Fibroblast of lung (primary cell): ENCODE measurements around the gene EGF. TPM values are rescaled to one million over a fixed set of nuclear protein-coding genes. Genes with fewer than 3 reads are reported as not detected.
A peak's percentile ranks its signal among the peaks of the same experiment; 100 is the strongest.

ENCODE experiments used
- DNase-seq, 2 donors: peaks; one replicate each; pipeline versions ENCODE4 v3.0.0 to v3.0.0-alpha.2; 2010; ENCODE audit warnings: low read depth in 2 of 2
- H2AFZ ChIP-seq: 2 replicates; pipeline ENCODE4 v1.5.1; 2012; ENCODE audit warnings: low read length, control low read depth, inconsistent platforms
- H3K27ac ChIP-seq: 2 replicates; pipeline ENCODE4 v1.5.1; 2011; ENCODE audit warnings: low read length, control low read depth; ENCODE audit not compliant: insufficient read depth
- H3K27me3 ChIP-seq: 2 replicates; pipeline ENCODE4 v1.5.1; 2011; ENCODE audit warnings: mild to moderate bottlenecking, low read length; ENCODE audit not compliant: control insufficient read depth, insufficient read depth
- H3K36me3 ChIP-seq: 2 replicates; pipeline ENCODE4 v1.5.1; 2011; ENCODE audit warnings: low read length; ENCODE audit not compliant: control insufficient read depth, insufficient read depth
- H3K4me1 ChIP-seq: 2 replicates; pipeline ENCODE4 v1.5.1; 2011; ENCODE audit warnings: low read length; ENCODE audit not compliant: control insufficient read depth, insufficient read depth; ENCODE audit errors: extremely low read depth
- H3K4me2 ChIP-seq: 2 replicates; pipeline ENCODE4 v1.5.1; 2011; ENCODE audit warnings: low read length, control low read depth; ENCODE audit not compliant: insufficient read depth; ENCODE audit errors: extremely low read depth
- H3K4me3 ChIP-seq, 4 experiments: fragments of 200-600 bp in 1 of 4; sonication (generic) in 1 of 4; replicated peaks in 1 of 4; 2 replicates each; pipeline ENCODE4 v1.5.1; 2011 to 2016; ENCODE audit warnings: low read length in 4 of 4, low read depth in 3 of 4, mild to moderate bottlenecking in 3 of 4, control low read depth in 2 of 4, inconsistent platforms in 1 of 4, mixed read lengths in 1 of 4; ENCODE audit not compliant: insufficient read depth in 1 of 4; ENCODE audit errors: control extremely low read depth in 1 of 4
- H3K79me2 ChIP-seq: 2 replicates; pipeline ENCODE4 v1.5.1; 2012; ENCODE audit warnings: mild to moderate bottlenecking, low read length, inconsistent platforms; ENCODE audit not compliant: control insufficient read depth, insufficient read depth
- H3K9ac ChIP-seq: 2 replicates; pipeline ENCODE4 v1.5.1; 2011; ENCODE audit warnings: mild to moderate bottlenecking, low read length, control low read depth; ENCODE audit not compliant: insufficient read depth
- H3K9me3 ChIP-seq: 2 replicates; pipeline ENCODE4 v1.5.1; 2012; ENCODE audit warnings: low read depth, low read length; ENCODE audit not compliant: control insufficient read depth, insufficient read depth
- H4K20me1 ChIP-seq: 2 replicates; pipeline ENCODE4 v1.5.1; 2011; ENCODE audit warnings: low read length; ENCODE audit not compliant: control insufficient read depth, insufficient read depth; ENCODE audit errors: extremely low read depth
- CTCF ChIP-seq, 2 donors: IDR thresholded peaks in 1 of 2; conservative IDR thresholded peaks in 1 of 2; 1 replicate in 1 of 2; 2 replicates in 1 of 2; pipeline ENCODE4 v1.5.1; 2011 to 2012; ENCODE audit warnings: low read length in 2 of 2, control low read depth in 1 of 2, inconsistent platforms in 1 of 2, low read depth in 1 of 2, mild to moderate bottlenecking in 1 of 2
- EZH2 ChIP-seq: IDR thresholded peaks from 2 replicates; pipeline ENCODE4 v1.5.1; 2012; ENCODE audit warnings: low read length, control low read depth, mild to moderate bottlenecking; ENCODE audit errors: missing control alignments
- polyA plus RNA-seq, 2 donors: library from polyadenylated mRNA; depleted of rRNA in 1 of 2; stranded (reverse) in 1 of 2; unstranded in 1 of 2; fragments of >200 nt; gene quantifications; 2 replicates each; pipeline ENCODE4 v1.2.1, GENCODE V29; 2011 to 2012; ENCODE audit warnings: missing spikeins in 1 of 2
- total RNA-seq: library from RNA; depleted of rRNA; stranded (reverse); fragments of >200 nt; gene quantifications from 2 replicates; pipeline ENCODE4 v1.2.1, GENCODE V29; 2014

EGF gene
- total and polyA plus RNA-seq, 2 donors (not counting 1 experiment from before 2014, with no cell fraction given) = 0.59 to 0.83 TPM

- no peak overlapping the region for H2AFZ ChIP-seq
- H3K4me2 ChIP-seq = no peak overlapping the region
- no peak overlapping the region for H3K4me3 ChIP-seq
- H3K79me2 ChIP-seq = no peaks in the 10 kb centered on the region
- H3K27ac ChIP-seq = no peak overlapping the region
- no peaks in the 10 kb centered on the region for H3K4me1 ChIP-seq
- no peaks in the 10 kb centered on the region for H4K20me1 ChIP-seq
- H3K9ac ChIP-seq = no peak overlapping the region
- no peaks in the 10 kb centered on the region for H3K9me3 ChIP-seq
- H3K36me3 ChIP-seq = no peaks in the 10 kb centered on the region
- TF ChIP-seq CTCF (conservative IDR thresholded peaks at IDR 0.05 in 1 of 2, IDR thresholded peaks at IDR 0.05 in 1 of 2; ENCODE audit: low read depth in 1 of 2, low read length in 2 of 2) = no peak
- no peak for TF ChIP-seq EZH2
- no peak for DNase-seq
- H3K27me3 ChIP-seq = no peaks in the 10 kb centered on the region
These were observed 101.5 kb downstream of the EGF start for GRCh38 chr4:110014233-110014632.

GRCh38 chr4:110019153-110019552 lies 106.5 kb downstream of the EGF start:
- Histone ChIP-seq H3K27me3 (no peaks in the 10 kb centered on the region), H3K27ac (no peak overlapping the region), H3K4me3 (no peak overlapping the region), H3K79me2 (no peaks in the 10 kb centered on the region), H2AFZ (no peak overlapping the region), H3K9me3 (no peaks in the 10 kb centered on the region), H3K4me1 (no peaks in the 10 kb centered on the region), H3K4me2 (no peak overlapping the region), H3K36me3 (no peaks in the 10 kb centered on the region), H3K9ac (no peak overlapping the region), H4K20me1 (no peaks in the 10 kb centered on the region)
- no peak for DNase-seq
- no peak for TF ChIP-seq EZH2
- TF ChIP-seq CTCF (conservative IDR thresholded peaks at IDR 0.05 in 1 of 2, IDR thresholded peaks at IDR 0.05 in 1 of 2; ENCODE audit: low read depth in 1 of 2, low read length in 2 of 2) = no peak

- Histone ChIP-seq H2AFZ (no peak overlapping the region), H3K4me3 (no peak overlapping the region), H3K79me2 (no peaks in the 10 kb centered on the region), H3K9me3 (no peaks in the 10 kb centered on the region), H3K27me3 (no peaks in the 10 kb centered on the region), H3K36me3 (no peaks in the 10 kb centered on the region), H3K4me1 (no peaks in the 10 kb centered on the region), H4K20me1 (no peaks in the 10 kb centered on the region), H3K4me2 (no peak overlapping the region), H3K9ac (no peak overlapping the region), H3K27ac (no peak overlapping the region)
- no peak for TF ChIP-seq EZH2
- TF ChIP-seq CTCF (conservative IDR thresholded peaks at IDR 0.05 in 1 of 2, IDR thresholded peaks at IDR 0.05 in 1 of 2; ENCODE audit: low read depth in 1 of 2, low read length in 2 of 2) = no peak
- DNase-seq = peak in 1 of 2 donors; percentile 60
These were observed 107.5 kb downstream of the EGF start for GRCh38 chr4:110020139-110020538.
